ENCODE data around the gene FADS1. TPM values are rescaled to one million over a fixed set of nuclear protein-coding genes. Genes with fewer than 3 reads are reported as not detected.

FADS1 gene
- total RNA-seq, 1 donor from 2014 or later, result 74.6 TPM

- TF ChIP-seq CTCF (IDR thresholded peaks at IDR 0.05; ENCODE audit: insufficient read depth, low read depth, low read length) (no peak), EZH2 (IDR thresholded peaks at IDR 0.05; ENCODE audit: insufficient read depth, low read length) (no peak)
- no peaks in the 10 kb centered on the region for H3K27me3 Mint-ChIP-seq (ENCODE audit: low read depth, unreplicated experiment)
- no peak overlapping the region for H2AFZ ChIP-seq (ENCODE audit: low read depth, low read length)
- DNase-seq (ENCODE audit: low read depth) (no peak), FAIRE-seq (no peak)
- H3K9me3 ChIP-seq (ENCODE audit: insufficient read depth, low read depth, low read length), result no peaks in the 10 kb centered on the region
- H3K9me3 Mint-ChIP-seq (ENCODE audit: unreplicated experiment), result no peaks in the 10 kb centered on the region
- peaks cover 43% of the 10 kb centered on the region for H3K79me2 ChIP-seq (ENCODE audit: insufficient read depth, low read length)
- peaks cover 11% of the 10 kb centered on the region for H3K36me3 Mint-ChIP-seq (ENCODE audit: low read depth, unreplicated experiment)
- peaks cover 31% of the 10 kb centered on the region for H3K36me3 ChIP-seq (ENCODE audit: insufficient read depth, low read length)
- H3K27ac ChIP-seq (ENCODE audit: low read depth, low read length), result no peak overlapping the region
- peaks cover 7% of the 10 kb centered on the region for H4K20me1 ChIP-seq (ENCODE audit: insufficient read depth, low read length)
- H3K4me1 Mint-ChIP-seq (ENCODE audit: low read depth, unreplicated experiment), result no peaks in the 10 kb centered on the region
- H3K4me3 ChIP-seq (ENCODE audit: insufficient read depth, low read depth, low read length), result no peak overlapping the region
- no peak overlapping the region for H3K4me3 Mint-ChIP-seq (ENCODE audit: unreplicated experiment)
- H3K9ac ChIP-seq (ENCODE audit: low read length), result no peak overlapping the region
- H3K27me3 ChIP-seq (ENCODE audit: insufficient read depth, low read length), result no peaks in the 10 kb centered on the region
- no peak overlapping the region for H3K27ac Mint-ChIP-seq (ENCODE audit: unreplicated experiment)
- no peak overlapping the region for H3K4me2 ChIP-seq (ENCODE audit: low read length)
- peaks cover 5% of the 10 kb centered on the region for H3K4me1 ChIP-seq (ENCODE audit: insufficient read depth, low read length)
Observed at GRCh38 chr11:61800331-61801281, 16.2 kb downstream of the FADS1 start.

DNA sequence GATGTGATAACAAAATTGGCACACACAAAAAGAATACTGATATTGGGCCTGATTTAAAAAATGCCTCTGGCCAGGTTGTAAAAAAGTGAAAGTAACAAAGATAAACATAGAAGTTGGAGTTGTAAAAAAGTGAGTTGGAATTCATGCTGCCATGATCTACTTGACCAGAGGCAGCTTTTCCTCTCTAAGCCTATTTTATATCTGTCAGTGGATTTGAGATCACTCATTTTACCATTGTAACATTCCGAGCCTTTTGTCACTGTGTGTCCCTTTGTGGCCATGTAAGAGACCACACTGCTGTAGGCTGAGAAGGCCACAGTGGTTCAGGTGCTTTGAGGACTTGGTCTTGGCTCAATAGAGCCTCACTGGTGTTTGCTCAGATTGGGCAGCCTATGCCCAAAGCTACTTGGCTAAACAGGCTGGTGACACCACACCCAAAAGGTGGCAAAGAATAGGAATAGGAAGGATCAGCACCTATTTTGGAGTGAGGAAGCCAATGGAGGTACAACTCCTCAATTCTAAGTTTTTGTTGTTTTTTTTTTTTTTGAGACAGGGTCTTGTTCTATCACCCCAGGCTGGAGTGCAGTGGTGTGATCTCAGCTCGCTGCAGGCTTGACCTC, 17.0 kb downstream of the FADS1 start:
- peaks cover 12% of the 10 kb centered on the region for H3K36me3 Mint-ChIP-seq (ENCODE audit: low read depth, unreplicated experiment)
- Histone ChIP-seq H3K27ac (ENCODE audit: low read depth, low read length) (no peak overlapping the region), H3K4me2 (ENCODE audit: low read length) (no peak overlapping the region), H3K36me3 (ENCODE audit: insufficient read depth, low read length) (peaks cover 24% of the 10 kb centered on the region), H3K4me1 (ENCODE audit: insufficient read depth, low read length) (peaks cover 5% of the 10 kb centered on the region), H3K4me3 (ENCODE audit: insufficient read depth, low read depth, low read length) (no peak overlapping the region), H2AFZ (ENCODE audit: low read depth, low read length) (no peak overlapping the region), H3K9ac (ENCODE audit: low read length) (no peak overlapping the region), H4K20me1 (ENCODE audit: insufficient read depth, low read length) (peaks cover 10% of the 10 kb centered on the region), H3K79me2 (ENCODE audit: insufficient read depth, low read length) (peaks cover 51% of the 10 kb centered on the region), H3K9me3 (ENCODE audit: insufficient read depth, low read depth, low read length) (no peaks in the 10 kb centered on the region), H3K27me3 (ENCODE audit: insufficient read depth, low read length) (no peaks in the 10 kb centered on the region)
- TF ChIP-seq CTCF (IDR thresholded peaks at IDR 0.05; ENCODE audit: insufficient read depth, low read depth, low read length) (no peak), EZH2 (IDR thresholded peaks at IDR 0.05; ENCODE audit: insufficient read depth, low read length) (no peak)
- H3K9me3 Mint-ChIP-seq (ENCODE audit: unreplicated experiment), result no peaks in the 10 kb centered on the region
- no peaks in the 10 kb centered on the region for H3K4me1 Mint-ChIP-seq (ENCODE audit: low read depth, unreplicated experiment)
- no peak overlapping the region for H3K4me3 Mint-ChIP-seq (ENCODE audit: unreplicated experiment)
- FAIRE-seq (no peak), DNase-seq (ENCODE audit: low read depth) (no peak)
- no peaks in the 10 kb centered on the region for H3K27me3 Mint-ChIP-seq (ENCODE audit: low read depth, unreplicated experiment)
- no peak overlapping the region for H3K27ac Mint-ChIP-seq (ENCODE audit: unreplicated experiment)

Measured in astrocyte (in vitro differentiated cells and primary cell).